CD1c-positive myeloid dendritic cell (primary cell): ENCODE measurements around the gene B3GNT8.
A peak's percentile ranks its signal among the peaks of the same experiment; 100 is the strongest.
"Not testable (repeated sequence)": the region's sequence is repeated elsewhere in the genome, so short reads cannot be mapped to it uniquely, and the experiment has no call there.

Experiments used
- DNase-seq: peaks from one replicate; pipeline ENCODE4 v3.0.0-alpha.2; 2016; ENCODE audit errors: extremely low spot score

B3GNT8 gene

GRCh38 chr19:41395355-41395754 lies 31.8 kb downstream of the B3GNT8 start:
- no peak for DNase-seq

DNA sequence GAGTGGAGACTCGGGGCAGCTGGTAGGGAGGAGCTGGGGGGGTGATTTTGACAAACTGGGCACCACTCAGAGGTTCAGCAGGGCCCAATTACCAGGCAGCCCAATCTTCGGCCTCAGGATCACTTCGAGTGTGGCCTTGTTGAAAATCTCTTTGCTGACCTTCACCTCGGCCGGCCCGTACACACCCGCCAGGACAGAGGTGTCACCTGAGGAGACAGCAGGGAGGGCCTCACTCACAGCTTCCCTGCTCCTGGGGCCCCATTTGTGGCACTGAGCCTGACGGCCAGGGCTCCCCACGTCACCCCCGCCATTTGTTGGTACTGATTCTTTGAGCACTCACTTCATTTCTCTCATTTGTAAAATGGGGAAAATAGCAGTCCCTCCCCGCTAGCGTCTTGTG lies 34.4 kb downstream of the B3GNT8 start:
- DNase-seq, result no peak

- DNase-seq, result no peak
Measured at GRCh38 chr19:41391618-41392017, 35.6 kb downstream of the B3GNT8 start.

DNA sequence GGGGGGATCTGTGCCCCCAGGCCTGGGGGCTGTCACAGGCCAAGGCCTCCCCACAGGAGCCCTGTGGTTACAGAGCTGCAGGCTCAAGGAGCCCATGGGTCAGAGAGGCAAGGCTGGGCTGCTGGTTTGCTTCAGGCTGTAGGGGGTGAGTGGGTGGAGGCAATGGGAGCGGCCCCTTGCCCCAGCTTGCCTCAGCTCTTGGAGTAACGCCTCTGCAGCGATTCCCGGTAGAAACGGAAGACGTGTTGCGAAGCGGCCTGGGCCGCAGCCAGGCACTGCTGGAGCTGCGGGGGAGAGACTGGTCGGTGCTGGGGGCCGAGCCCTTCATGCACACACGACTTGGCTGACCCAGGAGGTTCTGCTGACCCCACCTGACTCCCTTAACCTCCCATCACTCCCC lies 40.7 kb downstream of the B3GNT8 start:
- no peak for DNase-seq

- DNase-seq, result no peak
Measured at GRCh38 chr19:41384351-41384750, 42.8 kb downstream of the B3GNT8 start.

DNA sequence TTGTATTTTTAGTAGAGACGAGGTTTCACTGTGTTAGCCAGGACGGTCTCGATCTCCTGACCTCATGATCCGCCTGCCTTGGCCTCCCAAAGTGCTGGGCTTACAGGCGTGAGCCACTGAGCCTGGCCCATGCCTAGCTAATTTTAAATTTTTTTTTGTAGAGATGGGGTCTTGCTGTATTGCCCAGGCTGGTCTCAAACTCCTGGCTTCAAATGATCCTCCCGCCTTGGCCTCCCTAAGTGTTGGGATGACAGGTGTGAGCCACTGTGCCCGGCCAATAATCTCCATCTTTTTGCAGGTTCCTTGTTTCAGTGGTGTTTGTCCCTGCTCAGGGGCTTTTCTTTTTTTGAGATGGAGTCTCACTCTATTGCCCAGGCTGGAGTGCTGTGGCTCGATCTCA lies 45.6 kb downstream of the B3GNT8 start:
- DNase-seq, result not testable (repeated sequence)

GRCh38 chr19:41377977-41378709 lies 49.0 kb downstream of the B3GNT8 start:
- DNase-seq, result peak; percentile 67

DNA sequence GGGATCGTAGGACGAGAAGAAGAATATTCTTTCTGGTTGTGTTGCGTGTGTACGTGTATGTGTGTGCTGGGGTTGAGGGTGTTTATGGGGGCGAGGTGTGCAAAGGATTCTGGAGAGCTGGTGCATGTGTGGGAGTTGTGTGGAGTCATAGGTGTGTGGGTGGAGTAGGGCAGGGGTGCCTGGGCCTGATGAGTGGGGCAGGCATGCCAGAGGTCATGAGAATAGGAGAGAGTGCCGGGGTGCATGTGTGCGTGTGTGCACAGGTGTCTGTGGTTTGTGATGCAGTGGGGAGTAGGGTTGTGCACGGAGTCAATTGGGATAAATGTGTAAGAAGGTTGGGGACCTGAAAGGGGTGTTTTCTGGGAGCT lies 50.2 kb downstream of the B3GNT8 start:
- DNase-seq, result peak; percentile 81

DNA sequence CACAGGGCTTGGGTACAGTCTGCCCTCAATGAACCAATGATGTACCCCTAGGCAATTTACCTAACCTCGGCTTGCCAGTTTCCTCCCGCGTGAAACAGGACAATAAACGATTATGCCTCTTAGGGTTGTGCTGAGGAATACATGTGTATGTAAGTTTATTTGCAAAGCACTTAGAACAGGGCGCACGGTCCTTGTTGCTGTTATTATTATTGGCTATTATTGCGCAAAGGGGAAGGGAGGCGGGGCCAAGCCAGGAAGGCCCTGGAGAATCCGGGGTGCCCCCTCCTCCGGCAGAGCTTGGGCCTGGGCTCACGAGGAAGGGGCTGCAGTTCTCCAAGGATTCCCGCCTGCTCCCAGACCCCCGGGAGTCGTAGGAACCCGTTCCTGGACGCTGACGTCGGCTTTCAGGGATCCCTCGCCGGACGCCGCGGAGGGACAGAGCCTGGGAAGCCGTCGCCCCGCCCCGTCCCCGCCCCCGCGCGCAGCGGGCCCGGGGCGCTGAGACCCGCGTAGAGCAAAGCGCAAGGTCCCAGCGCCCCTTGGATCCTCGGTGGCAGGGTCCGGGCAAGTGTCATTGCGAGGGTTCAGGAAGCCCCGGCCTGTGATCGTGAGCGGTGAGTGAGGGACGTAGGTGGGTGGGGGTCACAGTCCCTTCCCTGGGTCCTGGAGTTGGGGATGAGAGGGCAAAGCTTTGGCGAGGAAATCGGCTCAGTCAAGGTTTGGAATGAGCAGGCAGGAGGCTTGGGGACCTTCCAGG lies 50.8 kb downstream of the B3GNT8 start, which contains the start of gene TMEM91:
TMEM91 (plus strand) TSS at position 293 of the 757 bp plus-strand sequence. CDS start 1,777 bp downstream, outside the sequence.
- peak; percentile 53 for DNase-seq
